ENCODE measurements around the gene IL13. TPM values are rescaled to one million over a fixed set of nuclear protein-coding genes. Genes with fewer than 3 reads are reported as not detected.

Gene IL13
- total RNA-seq, 1 experiment from 2014 or later = not detected

- intact Hi-C loops (cut with micrococcal nuclease) = no loop called here
- no peak for DNase-seq (ENCODE audit: unreplicated experiment)
- TF ChIP-seq CTCF (IDR thresholded peaks at IDR 0.05; ENCODE audit: unreplicated experiment) = no peak
- H3K9me3 Mint-ChIP-seq (ENCODE audit: unreplicated experiment) = no peaks in the 10 kb centered on the region
- H3K4me3 Mint-ChIP-seq (ENCODE audit: unreplicated experiment) = no peak overlapping the region
- ChIA-PET CTCF (interaction anchor here (0.6 to 0.8 kb wide), 3 partner anchors 11 to 132 kb away, joined by 3 to 4 read pairs (median 3); no protein-coding TSS in a partner anchor), POLR2A (interaction anchor here (1.2 kb wide), 1 partner anchor 12 kb away, joined by 3 read pairs; no protein-coding TSS in a partner anchor)
- H3K27me3 Mint-ChIP-seq (ENCODE audit: insufficient read depth, unreplicated experiment) = no peaks in the 10 kb centered on the region
- no peaks in the 10 kb centered on the region for H3K4me1 Mint-ChIP-seq (ENCODE audit: insufficient read depth, unreplicated experiment)
- no peak overlapping the region for H3K27ac Mint-ChIP-seq (ENCODE audit: low read depth, unreplicated experiment)
- H3K36me3 Mint-ChIP-seq (ENCODE audit: insufficient read depth, unreplicated experiment) = no peaks in the 10 kb centered on the region
- BruUV-seq (replicated peaks) = no TSS peak
Observed at GRCh38 chr5:132665574-132666080, 7.7 kb downstream of the IL13 start.

DNA sequence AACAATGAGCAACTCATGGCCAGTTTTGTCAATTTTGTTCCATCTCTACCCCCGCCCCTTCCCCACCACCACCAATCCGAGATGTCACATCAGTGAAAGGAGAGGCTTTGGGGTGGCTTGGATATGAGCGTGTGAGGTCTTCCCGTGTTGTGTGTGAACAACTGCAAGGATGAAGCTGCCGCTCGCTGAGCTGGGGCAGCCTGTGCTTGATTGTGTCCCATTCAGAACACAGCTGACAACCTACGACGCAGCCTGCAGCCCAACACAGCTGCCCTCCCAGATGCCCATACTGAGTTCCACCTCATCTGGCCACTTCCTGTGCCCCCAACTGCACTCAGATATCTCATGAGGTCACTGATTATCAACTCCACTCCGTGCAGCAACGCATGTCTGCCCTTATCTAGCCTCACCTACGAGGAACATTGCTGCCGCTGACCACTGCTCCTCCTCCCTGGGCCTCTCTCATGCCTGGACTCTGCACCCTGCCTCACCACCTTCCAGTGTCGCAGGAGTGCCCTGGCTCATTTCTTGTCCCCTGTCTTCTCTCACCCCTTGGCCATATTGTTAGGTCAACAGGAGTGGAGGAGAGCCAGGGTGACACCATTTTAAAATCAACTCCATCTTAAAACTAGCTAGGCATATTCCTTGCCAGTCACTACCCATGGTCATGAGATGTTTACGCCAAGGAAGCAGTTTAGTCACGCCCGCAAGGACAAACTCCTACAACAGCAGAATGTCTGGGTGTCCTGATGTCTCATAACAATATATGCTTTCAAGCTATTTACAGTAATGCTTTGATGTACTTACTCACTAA lies 8.5 kb downstream of the IL13 start:
- TF ChIP-seq CTCF (IDR thresholded peaks at IDR 0.05; ENCODE audit: unreplicated experiment) = no peak
- DNase-seq (ENCODE audit: unreplicated experiment) = no peak
- intact Hi-C loops (cut with micrococcal nuclease) = no loop called here

GRCh38 chr5:132667309-132667708 lies 9.3 kb downstream of the IL13 start:
- DNase-seq (ENCODE audit: unreplicated experiment) = no peak
- no peaks in the 10 kb centered on the region for H3K27me3 Mint-ChIP-seq (ENCODE audit: insufficient read depth, unreplicated experiment)
- POLR2A ChIA-PET = interaction anchor here (1.5 kb wide), 1 partner anchor 21 kb away, joined by 7 read pairs; no protein-coding TSS in a partner anchor
- no peak for TF ChIP-seq CTCF (IDR thresholded peaks at IDR 0.05; ENCODE audit: unreplicated experiment)
- no peaks in the 10 kb centered on the region for H3K9me3 Mint-ChIP-seq (ENCODE audit: unreplicated experiment)
- CTCF ChIA-PET = interaction anchor here (1.0 kb wide), 1 partner anchor 153 kb away, joined by 4 read pairs; no protein-coding TSS in a partner anchor
- H3K27ac Mint-ChIP-seq (ENCODE audit: low read depth, unreplicated experiment) = no peak overlapping the region
- BruUV-seq (replicated peaks) = no TSS peak
- H3K4me1 Mint-ChIP-seq (ENCODE audit: insufficient read depth, unreplicated experiment) = no peaks in the 10 kb centered on the region
- intact Hi-C loops (cut with micrococcal nuclease) = no loop called here
- H3K4me3 Mint-ChIP-seq (ENCODE audit: unreplicated experiment) = no peak overlapping the region
- H3K36me3 Mint-ChIP-seq (ENCODE audit: insufficient read depth, unreplicated experiment) = no peaks in the 10 kb centered on the region

More for the DNA sequence above, 8.5 kb downstream of the IL13 start:
- H3K4me1 Mint-ChIP-seq (ENCODE audit: insufficient read depth, unreplicated experiment) = no peaks in the 10 kb centered on the region
- no peaks in the 10 kb centered on the region for H3K9me3 Mint-ChIP-seq (ENCODE audit: unreplicated experiment)
- H3K36me3 Mint-ChIP-seq (ENCODE audit: insufficient read depth, unreplicated experiment) = no peaks in the 10 kb centered on the region
- no peak overlapping the region for H3K4me3 Mint-ChIP-seq (ENCODE audit: unreplicated experiment)
- H3K27me3 Mint-ChIP-seq (ENCODE audit: insufficient read depth, unreplicated experiment) = no peaks in the 10 kb centered on the region
- BruUV-seq (replicated peaks) = no TSS peak
- no peak overlapping the region for H3K27ac Mint-ChIP-seq (ENCODE audit: low read depth, unreplicated experiment)
- ChIA-PET CTCF (interaction anchor here (1.0 kb wide), 1 partner anchor 154 kb away, joined by 4 read pairs; no protein-coding TSS in a partner anchor), POLR2A (interaction anchor here (1.5 kb wide), 1 partner anchor 22 kb away, joined by 7 read pairs; no protein-coding TSS in a partner anchor)

Measured in MCF 10A (cell line).